HG03469 (cell line): ENCODE results near the gene NADK2.

ENCODE experiments used
- ATAC-seq: cut with Tn5 transposase; IDR thresholded peaks from one replicate; pipeline ENCODE4 v1.9.1; 2021; ENCODE audit warnings: mild to moderate bottlenecking, moderate library complexity, moderate number of reproducible peaks; ENCODE audit not compliant: unreplicated experiment

Gene NADK2

DNA sequence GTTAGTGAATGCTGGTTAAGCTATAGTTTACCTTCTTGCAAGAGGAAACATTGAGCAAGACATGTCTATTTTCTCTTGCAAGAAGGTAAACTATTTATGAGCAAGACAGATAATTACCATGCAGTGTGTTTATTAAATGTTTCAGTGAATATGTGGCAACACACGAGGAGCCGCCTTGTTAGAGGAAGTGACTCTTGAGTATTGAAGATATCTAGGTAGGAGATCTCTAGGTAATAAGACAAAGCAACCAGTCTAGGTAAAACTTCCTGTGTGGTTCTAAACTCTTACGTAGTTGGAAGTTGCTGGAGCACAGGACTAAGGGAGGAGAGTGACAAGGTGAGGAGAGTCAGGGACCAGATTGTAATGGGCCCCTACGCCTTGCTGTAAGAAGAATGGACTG is 73.0 kb downstream of the NADK2 start:
- ATAC-seq: no peak

DNA sequence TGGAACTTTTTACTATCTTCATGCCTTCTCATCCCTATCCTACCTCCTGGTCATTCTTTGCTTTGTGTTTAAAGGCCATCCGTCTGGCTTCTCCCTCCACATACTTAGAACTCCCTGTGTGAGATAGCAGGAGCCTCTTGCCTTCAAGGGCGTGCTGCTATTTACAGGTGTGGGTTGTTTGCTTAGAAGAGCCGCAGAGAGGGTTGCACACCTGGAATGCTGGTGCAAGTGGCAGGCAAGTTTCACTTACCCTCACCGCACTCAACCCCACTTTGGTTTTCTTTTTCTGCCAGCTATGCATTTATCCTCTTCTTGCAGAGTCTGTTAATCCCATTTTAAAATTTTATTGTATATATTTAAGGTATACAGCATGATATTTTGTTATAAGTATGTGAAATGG is 77.3 kb downstream of the NADK2 start:
- ATAC-seq: no peak

DNA sequence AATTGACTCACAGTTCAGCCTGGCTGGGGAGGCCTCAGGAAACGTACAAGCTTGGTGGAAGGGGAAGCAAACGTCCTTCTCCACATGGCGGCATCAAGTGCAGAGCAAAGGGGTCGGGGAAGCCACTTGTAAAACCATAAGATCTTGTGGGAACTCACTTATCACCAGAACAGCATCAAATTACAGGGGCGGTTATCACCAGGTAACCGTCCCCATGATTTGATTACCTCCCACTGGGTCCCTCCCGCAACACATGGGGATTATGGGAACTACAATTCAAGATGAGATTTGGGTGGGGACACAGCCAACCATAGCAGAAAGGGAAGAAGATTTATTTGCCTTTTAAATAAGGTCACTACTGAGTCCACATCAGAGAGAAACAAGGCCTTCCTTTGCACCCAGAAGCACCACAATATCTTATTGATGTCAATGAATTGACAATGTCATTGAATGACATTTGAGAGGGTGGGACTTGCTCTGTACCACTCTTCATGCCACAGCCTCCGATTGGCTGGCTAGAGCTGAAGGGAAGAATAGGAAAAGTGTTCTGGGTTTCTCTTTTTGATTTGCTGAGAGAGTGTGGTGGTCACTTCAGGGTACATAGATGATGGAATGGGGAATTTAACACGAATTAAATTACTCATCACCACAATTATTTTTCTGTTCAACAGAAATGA is 78.8 kb downstream of the NADK2 start:
- no peak for ATAC-seq

DNA sequence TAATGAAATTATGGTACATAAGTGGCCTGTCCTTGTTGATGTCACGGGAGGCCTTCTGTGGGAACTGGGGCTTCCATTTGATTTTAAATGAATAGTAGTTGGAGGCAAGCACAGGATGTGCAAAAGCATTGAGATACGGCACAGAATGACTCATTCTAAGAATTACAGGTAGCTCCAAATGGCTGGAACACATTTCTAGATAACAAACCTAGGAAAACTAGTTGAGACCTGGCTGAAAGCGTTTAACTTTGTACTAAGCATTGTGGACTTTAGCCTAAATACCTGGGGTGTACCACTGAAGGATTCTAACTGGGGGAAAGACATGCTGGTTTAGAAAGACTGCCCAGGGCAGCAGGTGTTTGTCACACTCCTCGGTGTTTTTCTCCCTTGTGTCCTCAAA is 80.4 kb downstream of the NADK2 start:
- no peak for ATAC-seq

DNA sequence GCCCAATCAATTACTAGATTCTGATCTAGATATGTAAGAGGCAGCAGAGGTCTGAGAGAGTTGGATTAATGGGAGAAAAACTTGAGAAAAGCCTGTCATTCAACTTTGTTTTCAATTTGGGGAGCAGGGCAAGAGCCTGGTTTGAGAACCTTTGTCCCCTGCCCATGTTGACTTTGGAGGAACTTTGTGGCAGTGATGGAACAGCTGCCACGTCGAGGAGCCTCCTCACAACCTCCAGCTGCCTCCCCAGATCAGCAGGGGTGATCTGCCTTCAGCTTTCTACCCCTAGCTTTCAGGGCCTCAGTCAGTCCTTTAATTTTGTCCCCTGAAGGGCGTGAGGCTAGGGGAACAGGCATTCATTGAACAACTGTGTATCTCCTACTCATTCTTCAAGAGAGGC is 81.1 kb downstream of the NADK2 start:
- ATAC-seq: no peak

DNA sequence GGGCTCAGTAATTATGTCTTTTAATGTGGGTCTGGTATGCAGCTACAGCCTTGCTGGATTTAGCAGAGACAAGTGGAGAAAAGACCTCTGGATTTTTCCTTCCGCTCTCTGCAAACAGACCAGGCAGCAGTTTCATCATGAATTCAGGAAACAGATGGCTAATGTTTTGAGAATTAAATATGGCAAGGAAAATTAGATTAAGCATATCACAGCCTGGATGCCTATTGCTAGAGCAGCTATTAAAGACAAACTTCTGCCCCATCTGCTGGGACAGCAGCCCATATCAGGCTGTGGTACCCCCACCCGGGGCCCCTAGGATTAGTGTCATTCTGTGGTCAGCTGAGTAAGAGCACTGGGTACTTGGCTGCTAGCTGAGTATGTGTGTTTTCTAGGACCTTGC is 83.6 kb downstream of the NADK2 start:
- no peak for ATAC-seq

DNA sequence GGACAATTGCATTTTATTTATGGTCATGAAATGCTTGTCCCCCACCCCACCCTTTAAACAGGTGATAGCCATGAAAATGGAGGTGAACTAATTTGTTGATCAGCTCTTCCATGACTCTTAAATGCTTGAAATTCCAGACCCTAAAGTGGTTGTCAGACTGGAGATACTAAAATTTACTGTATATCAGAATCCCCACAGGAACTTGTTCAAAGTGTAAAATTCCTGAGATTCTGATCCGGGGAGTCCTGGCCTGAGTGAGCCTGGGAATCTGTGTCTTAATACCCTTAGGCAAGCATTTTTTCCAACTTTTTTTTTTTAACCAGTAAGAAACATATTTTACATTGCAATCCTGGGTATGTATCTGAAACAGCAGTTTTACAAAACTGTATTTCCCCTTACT is 85.1 kb downstream of the NADK2 start:
- no peak for ATAC-seq

DNA sequence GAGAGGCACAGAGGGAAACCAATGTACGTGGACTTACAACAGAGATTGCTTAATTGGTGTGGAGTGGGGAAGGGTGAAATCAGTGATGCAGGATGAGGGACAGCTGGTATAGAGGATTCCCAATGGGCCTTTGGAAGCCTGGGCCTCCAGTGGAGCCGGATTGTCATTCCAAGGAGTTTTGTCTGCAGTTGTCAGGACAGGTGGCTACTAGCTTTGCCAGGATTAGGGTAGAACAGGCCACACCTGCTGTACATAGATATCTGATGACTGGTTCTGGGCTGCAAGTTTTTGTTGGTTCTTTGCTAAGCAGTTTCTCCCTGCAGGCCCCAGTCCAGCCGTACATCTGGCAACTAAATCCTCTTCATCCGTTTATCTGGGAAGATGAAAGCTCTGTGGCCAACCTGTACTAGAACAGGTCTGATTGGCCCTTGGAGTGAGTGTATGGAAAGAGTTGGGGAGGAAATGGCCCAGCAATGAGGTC is 85.6 kb downstream of the NADK2 start:
- ATAC-seq: no peak

DNA sequence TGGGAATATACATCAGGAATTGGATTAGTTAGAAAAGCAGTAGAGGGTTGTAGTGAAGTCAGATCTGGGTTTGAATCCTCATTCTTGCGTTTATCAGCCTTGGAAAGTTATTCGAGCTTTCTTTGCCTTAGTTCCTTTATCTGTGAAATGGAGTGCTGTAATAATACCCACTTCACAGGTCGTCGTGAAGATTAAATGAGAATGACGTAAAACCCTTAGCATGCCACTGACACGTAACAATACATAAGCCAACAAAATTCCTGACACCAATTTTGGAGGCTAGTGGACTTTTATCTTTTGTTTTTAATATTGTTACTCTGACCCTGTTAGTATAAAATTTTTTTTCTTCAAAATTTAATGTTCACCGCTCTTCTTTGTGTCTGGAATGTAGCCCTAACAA is 86.4 kb downstream of the NADK2 start:
- ATAC-seq: no peak

DNA sequence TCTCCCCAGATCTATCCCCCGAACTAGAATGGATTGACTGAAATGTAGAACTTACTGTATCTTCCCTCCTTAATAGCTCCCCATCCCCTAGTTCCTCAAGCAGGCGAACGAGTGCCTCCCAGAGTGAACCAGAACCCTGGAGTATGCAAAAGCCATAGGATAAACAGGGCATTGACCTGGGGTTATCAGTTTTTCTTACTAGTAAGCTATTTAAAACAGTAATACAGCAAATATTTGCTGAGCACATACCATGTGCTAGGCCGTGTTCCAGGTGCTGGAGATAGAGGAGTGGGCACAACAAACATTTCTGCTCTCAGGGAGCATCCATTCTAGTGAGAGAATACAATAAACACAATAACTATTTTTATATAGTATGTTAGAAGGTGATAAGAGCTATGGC is 88.0 kb downstream of the NADK2 start:
- no peak for ATAC-seq

DNA sequence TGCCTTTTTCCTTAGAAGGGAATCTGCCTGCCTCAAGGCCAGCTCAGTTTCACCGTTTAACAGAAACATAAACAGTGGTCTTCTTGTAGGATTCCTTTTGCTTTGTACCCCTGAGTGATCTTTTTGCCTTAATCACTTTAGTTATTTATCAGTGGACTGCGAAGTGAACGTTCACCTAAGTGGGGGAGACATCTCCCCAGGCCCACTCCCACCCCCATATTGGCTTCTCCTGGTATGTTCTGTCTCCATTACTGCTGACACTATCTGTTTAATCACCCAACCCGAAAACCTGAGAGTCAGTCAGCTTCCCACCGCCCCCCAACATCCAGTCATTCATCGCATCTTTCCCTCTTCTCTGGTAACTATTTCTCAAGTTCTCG is 88.4 kb downstream of the NADK2 start:
- ATAC-seq: no peak

DNA sequence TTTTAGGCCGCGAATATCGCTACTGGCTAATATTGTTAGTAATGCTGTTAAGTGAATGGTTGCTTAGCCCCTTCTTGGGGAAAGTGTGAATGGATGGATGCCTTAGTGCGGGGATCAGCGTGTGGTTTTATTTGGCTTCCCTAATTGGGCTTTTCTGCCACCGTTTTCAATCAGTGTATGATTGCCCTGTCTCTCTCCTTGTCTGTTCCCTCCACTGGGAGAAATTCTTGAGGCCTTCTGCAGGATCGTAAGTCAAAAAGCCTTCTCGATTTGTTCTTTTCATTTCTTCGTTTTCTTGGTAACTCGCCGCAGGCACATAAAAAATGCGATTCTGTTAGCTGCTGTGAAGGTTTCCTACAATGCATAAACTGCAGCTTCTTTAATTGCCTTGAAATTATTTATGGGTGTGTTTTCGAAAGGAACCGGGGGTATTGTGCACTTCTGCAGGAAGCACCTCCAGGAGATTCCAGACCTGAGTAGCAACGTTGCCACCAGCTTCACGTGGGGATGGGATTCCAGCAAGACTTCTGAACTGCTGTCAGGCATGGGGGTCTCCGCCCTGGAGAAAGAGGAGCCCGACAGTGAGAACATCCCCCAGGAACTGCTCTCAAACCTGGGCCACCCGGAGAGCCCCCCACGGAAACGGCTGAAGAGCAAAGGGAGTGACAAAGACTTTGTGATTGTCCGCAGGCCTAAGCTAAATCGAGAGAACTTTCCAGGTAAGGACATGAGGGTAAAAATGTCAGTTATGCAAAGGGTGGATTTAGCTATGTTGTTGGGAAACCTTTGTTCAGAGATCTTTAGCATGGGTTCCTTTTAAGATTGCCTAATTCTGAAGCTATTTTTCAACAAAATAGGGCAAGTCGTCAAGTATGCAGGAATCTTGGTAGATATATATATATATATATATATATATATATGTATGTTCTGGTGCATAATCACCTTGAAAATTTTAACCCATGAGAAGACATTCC is 89.1 kb downstream of the NADK2 start:
- ATAC-seq: no peak

DNA sequence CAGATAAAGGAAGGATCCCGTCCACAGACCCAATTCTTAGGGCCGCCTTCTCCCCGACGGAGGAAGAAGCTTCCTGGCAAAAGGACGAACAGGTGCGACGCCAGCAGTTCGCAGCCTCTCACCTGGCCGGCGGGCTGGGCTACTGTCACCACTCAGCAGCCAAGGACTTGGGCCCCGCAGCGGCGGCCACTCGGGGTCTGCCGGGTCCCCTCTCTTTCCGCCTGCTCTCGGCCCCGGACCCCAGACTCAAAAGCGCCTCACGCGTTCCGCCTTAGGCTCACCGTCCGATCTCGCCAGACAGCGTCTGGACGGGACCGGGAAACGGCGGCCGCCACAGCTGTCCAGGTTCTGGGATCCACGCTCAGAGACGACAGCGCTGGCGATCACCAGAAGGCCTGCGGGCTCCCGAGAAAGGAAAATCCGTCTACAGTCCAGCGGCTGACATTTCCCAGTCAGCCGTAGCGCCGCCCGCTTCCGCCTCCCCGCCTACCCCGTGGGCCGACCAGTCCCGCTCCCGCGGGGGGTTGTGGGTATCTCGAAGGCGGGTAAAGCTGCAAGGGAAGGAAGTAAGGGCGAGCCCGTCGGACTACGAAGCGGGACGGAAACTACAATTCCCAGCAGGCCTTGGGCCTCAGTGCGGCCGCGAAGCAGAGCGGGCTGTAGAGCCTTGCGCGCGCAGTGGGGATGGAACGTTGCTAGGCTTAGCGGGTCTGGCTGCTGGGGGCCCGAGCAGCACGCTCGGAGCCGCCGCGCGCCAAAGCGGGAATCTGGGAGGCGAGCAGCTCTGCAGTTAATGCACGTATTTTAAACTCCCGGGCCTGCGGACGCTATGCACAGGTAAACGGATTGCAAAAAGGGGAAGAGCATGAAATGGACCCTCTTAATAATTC is 90.0 kb downstream of the NADK2 start, which contains the start of the genes LMBRD2 and SKP2:
TSS of gene LMBRD2 (minus strand) at position 454 of the 890 bp plus-strand sequence. CDS start 8,538 bp downstream, outside the sequence.
TSS of gene SKP2 (plus strand) at position 678 of the 890 bp plus-strand sequence. CDS start at position 830, 152 bp downstream.
- ATAC-seq: peak; percentile 98

DNA sequence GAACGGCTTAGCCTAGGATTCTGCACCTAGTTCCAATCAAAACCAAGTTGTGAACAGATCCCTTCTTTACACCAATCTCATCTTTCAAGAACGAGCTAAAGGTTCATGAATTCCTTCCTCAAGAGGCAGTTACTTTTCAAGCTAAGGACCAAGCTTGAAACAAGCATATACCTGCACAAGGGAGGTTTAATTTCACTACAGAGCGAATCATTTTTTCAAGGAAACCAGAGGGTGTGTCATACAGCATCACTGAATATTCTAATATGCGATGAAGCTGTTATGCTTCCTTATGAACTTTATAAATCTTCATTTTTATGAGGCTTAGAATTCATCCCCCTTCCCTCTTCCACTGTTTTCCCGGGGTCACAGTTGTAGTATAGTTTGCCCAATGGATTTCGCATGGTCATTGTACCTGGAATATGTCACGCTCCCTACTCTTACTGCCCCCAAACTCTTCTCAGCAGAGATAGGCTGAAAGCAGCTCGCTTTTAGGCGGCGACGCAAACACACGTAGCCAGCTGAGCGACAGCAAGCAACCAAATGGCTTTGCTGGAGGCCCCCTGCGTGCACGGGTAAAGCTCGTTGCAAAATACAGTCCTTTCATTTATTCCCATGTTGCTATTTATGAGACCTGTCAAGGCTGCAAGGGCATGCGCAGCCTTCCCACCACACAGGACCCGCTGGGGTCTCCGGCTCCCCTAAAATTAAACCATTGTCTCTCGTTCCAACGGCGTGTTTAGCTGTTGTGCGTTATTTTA is 90.9 kb downstream of the NADK2 start:
- ATAC-seq: peak; percentile 24

DNA sequence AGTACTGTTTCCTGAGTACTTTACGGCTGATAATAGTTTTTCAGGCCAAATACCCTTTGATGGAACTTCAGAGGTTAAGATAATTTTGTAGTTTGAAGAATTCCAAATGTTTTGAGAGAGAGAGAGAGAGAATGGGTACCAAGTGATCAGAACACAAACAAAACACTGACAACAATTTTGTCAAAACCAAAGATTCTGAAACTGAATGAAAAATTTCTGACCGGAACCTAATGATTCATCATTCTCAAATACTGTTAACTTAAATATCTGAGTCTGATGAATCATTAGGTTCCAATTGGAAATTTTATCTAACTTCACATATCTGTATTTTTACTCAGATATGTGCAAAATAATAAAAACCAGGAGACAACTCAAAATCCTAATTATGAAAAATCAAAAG is 94.0 kb downstream of the NADK2 start:
- ATAC-seq: no peak

DNA sequence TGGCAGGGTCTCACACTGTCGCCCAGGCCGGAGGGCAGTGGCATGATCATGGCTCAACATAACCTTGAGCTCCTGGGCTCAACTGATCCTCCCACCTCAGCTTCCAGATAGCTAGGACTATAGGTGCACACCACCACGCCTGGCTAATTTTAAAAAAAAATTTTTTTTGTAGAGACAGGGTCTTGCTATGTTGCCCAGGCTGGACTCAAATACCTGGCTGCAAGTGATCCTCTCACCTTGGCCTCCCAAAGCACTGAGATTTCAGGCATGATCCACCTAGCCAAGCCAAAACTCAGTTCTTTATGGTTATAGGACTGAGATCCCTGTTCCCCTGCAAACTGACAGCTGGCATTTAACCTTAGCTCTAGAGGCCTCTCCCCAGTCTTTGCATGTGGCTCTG is 95.3 kb downstream of the NADK2 start:
- ATAC-seq: no peak

DNA sequence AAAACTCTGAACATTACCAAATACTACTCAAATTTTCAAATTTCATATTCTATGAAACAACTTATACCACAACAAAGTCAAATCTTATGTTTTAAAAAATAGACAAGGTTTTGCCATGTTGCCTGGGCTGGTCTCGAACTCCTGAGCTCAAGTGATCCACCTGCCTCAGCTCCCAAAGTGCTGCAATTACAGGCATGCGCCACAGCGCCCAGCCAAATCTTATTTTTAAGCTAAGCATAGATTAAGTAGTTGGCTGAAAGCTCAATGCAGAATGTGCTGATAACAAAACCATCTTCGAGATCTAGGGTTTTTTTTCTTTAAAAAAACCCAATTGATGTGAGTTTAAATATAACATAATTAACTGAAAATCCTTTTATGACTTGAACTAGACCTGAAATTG is 96.4 kb downstream of the NADK2 start:
- no peak for ATAC-seq
